Stimulated activated CD8-positive, alpha-beta memory T cell treated with anti-CD3 and anti-CD28 coated beads, Interleukin-12 subunit alpha, Interleukin-12 subunit beta, amount 100 ng/mL, for 4 hours (primary cell): Measurements from ENCODE around the gene PRSS12.
"Not testable (repeated sequence)": the region's sequence is repeated elsewhere in the genome, so short reads cannot be mapped to it uniquely, and the experiment has no call there.

Source experiments
- DNase-seq: peaks from one replicate; pipeline ENCODE4 v3.0.0-alpha.2; 2020; ENCODE audit warnings: low read depth

PRSS12 gene

GRCh38 chr4:118325431-118325830 is 27.4 kb downstream of the PRSS12 start:
- no peak for DNase-seq

- DNase-seq: no peak
Observed at GRCh38 chr4:118322831-118323502, 29.8 kb downstream of the PRSS12 start.

- DNase-seq: no peak
Observed at GRCh38 chr4:118318931-118319330, 33.9 kb downstream of the PRSS12 start.

- DNase-seq: no peak
Observed at GRCh38 chr4:118317691-118318090, 35.1 kb downstream of the PRSS12 start.

GRCh38 chr4:118314221-118314620 is 38.6 kb downstream of the PRSS12 start:
- no peak for DNase-seq

- DNase-seq: no peak
Observed at GRCh38 chr4:118313098-118313497, 39.7 kb downstream of the PRSS12 start.

GRCh38 chr4:118308306-118309030 is 44.3 kb downstream of the PRSS12 start:
- DNase-seq: no peak

- no peak for DNase-seq
Observed at GRCh38 chr4:118307643-118308042, 45.2 kb downstream of the PRSS12 start.

- DNase-seq: not testable (repeated sequence)
Observed at GRCh38 chr4:118299619-118300018, 53.2 kb downstream of the PRSS12 start.

GRCh38 chr4:118296729-118297128 is 56.1 kb downstream of the PRSS12 start:
- DNase-seq: no peak

GRCh38 chr4:118290951-118291350 is 61.9 kb downstream of the PRSS12 start:
- no peak for DNase-seq

GRCh38 chr4:118289794-118290193 is 63.0 kb downstream of the PRSS12 start:
- DNase-seq: no peak

- DNase-seq: no peak
Observed at GRCh38 chr4:118287711-118288451, 64.9 kb downstream of the PRSS12 start.

- no peak for DNase-seq
Observed at GRCh38 chr4:118286685-118287084, 66.1 kb downstream of the PRSS12 start.

- no peak for DNase-seq
Observed at GRCh38 chr4:118285931-118286330, 66.9 kb downstream of the PRSS12 start.

- DNase-seq: no peak
Observed at GRCh38 chr4:118284169-118284568, 68.6 kb downstream of the PRSS12 start.

GRCh38 chr4:118282692-118283091 is 70.1 kb downstream of the PRSS12 start:
- DNase-seq: no peak

GRCh38 chr4:118281611-118282442 is 71.0 kb downstream of the PRSS12 start:
- DNase-seq: no peak

- DNase-seq: no peak
Observed at GRCh38 chr4:118280501-118281218, 72.1 kb downstream of the PRSS12 start.

- no peak for DNase-seq
Observed at GRCh38 chr4:118279920-118280432, 72.8 kb downstream of the PRSS12 start.

GRCh38 chr4:118279328-118279727 is 73.5 kb downstream of the PRSS12 start:
- no peak for DNase-seq
